K562 (cell line): Measurements from ENCODE around the gene DIP2C. TPM values are rescaled to one million over a fixed set of nuclear protein-coding genes. Genes with fewer than 3 reads are reported as not detected.

Experiments
- ARHGAP35 ChIP-seq: fragments of 450-650 bp; IDR thresholded peaks from 2 replicates; pipeline ENCODE4 v1.6.1; 2018; ENCODE audit not compliant: partially characterized antibody
- CBFA2T2 ChIP-seq: fragments of 450-650 bp; conservative IDR thresholded peaks from 2 replicates; pipeline ENCODE4 v1.6.1; 2017; ENCODE audit warnings: mild to moderate bottlenecking
- CBFA2T3 ChIP-seq: fragments of 450-650 bp; IDR thresholded peaks from 2 replicates; pipeline ENCODE4 v1.6.1; 2017
- DACH1 ChIP-seq: fragments of 450-650 bp; IDR thresholded peaks from 2 replicates; pipeline ENCODE4 v1.6.1; 2018; ENCODE audit not compliant: partially characterized antibody
- FOXK2 ChIP-seq, 2 experiments: fragments of 450-650 bp; IDR thresholded peaks in 1 of 2; conservative IDR thresholded peaks in 1 of 2; 2 replicates each; pipeline ENCODE4 v1.6.1; 2016; ENCODE audit warnings: low read depth in 2 of 2, mild to moderate bottlenecking in 1 of 2
- GATAD2A ChIP-seq: fragments of 450-650 bp; IDR thresholded peaks from 2 replicates; pipeline ENCODE4 v1.6.1; 2017
- GTF2A2 ChIP-seq: IDR thresholded peaks from 2 replicates; pipeline ENCODE4 v1.6.1; 2016; ENCODE audit warnings: mild to moderate bottlenecking, missing genetic modification characterization, missing compliant biosample characterization
- KDM1A ChIP-seq, 2 experiments: fragments of 450-650 bp; IDR thresholded peaks; 2 replicates each; pipeline ENCODE4 v1.6.1; 2016; ENCODE audit warnings: mild to moderate bottlenecking in 2 of 2
- SIN3B ChIP-seq: fragments of 450-650 bp; IDR thresholded peaks from 2 replicates; pipeline ENCODE4 v1.6.1; 2017; ENCODE audit warnings: low read depth, mild to moderate bottlenecking, moderate library complexity
- SLC30A9 ChIP-seq: fragments of 250-450 bp; sonication (Bioruptor Pico); IDR thresholded peaks from 2 replicates; pipeline ENCODE4 v1.8.0; 2022; ENCODE audit warnings: mild to moderate bottlenecking, moderate library complexity
- SMARCA4 ChIP-seq: fragments of 450-650 bp; IDR thresholded peaks from 2 replicates; pipeline ENCODE4 v1.6.1; 2016
- SNIP1 ChIP-seq: fragments of 450-650 bp; IDR thresholded peaks from 2 replicates; pipeline ENCODE4 v1.7.1; 2017; ENCODE audit warnings: low read depth, mild to moderate bottlenecking
- ZC3H4 ChIP-seq: sonication (generic); formaldehyde crosslinking; IDR thresholded peaks from 2 replicates; pipeline ENCODE4 v1.9.0; 2021; ENCODE audit warnings: missing genetic modification reagents, borderline replicate concordance
- ZNF140 ChIP-seq: fragments of 250-450 bp; sonication (Bioruptor Pico); IDR thresholded peaks from 2 replicates; pipeline ENCODE4 v1.8.0; 2021; ENCODE audit warnings: moderate library complexity, mild to moderate bottlenecking, inconsistent platforms
- ZNF3 ChIP-seq: fragments of 250-450 bp; sonication (Bioruptor Pico); IDR thresholded peaks from 2 replicates; pipeline ENCODE4 v1.5.0; 2021; ENCODE audit warnings: mild to moderate bottlenecking, moderate library complexity
- polyA plus RNA-seq, 8 experiments: library from polyadenylated mRNA; depleted of rRNA in 4 of 8; stranded (reverse) in 5 of 8; unstranded in 3 of 8; fragments of >200 nt; fragmentation: Nextera tagmentation in 2 of 8; fragmentation: Illumina TruSeq in 1 of 8; extraction: Ambion mirVana in 2 of 8; extraction: Trizol in 1 of 8; gene quantifications; 2 replicates each; pipeline versions ENCODE4 v1.2.1 to v1.2.3, GENCODE V29; 2011 to 2014; ENCODE audit warnings: inconsistent platforms in 1 of 8, missing spikeins in 1 of 8
- total RNA-seq, 7 experiments: library from RNA; depleted of rRNA in 6 of 7; stranded (reverse); fragments of >200 nt in 6 of 7; fragmentation: Illumina TruSeq in 2 of 7; extraction: Trizol in 2 of 7; gene quantifications; 2 replicates each; pipeline versions ENCODE4 v1.2.1 to v1.2.3, GENCODE V29; 2011 to 2021; ENCODE audit warnings: low replicate concordance in 1 of 7
- TF ChIP-seq, protein P1 (sequence below): fragments of 250-450 bp; sonication (Bioruptor Pico); IDR thresholded peaks from 2 replicates; pipeline ENCODE4 v1.4.0; 2020; ENCODE audit warnings: mild to moderate bottlenecking
- TF ChIP-seq, protein P2 (sequence below): fragments of 450-650 bp; formaldehyde crosslinking; IDR thresholded peaks from 2 replicates; pipeline ENCODE4 v1.4.0; 2020; ENCODE audit warnings: mild to moderate bottlenecking, mixed read lengths
- TF ChIP-seq, protein P3 (sequence below), 2 experiments: fragments of 200-800 bp in 1 of 2; sonication (Bioruptor generic) in 1 of 2; sonication (generic) in 1 of 2; formaldehyde crosslinking in 1 of 2; IDR thresholded peaks in 1 of 2; conservative IDR thresholded peaks in 1 of 2; 2 replicates each; pipeline versions ENCODE4 v1.5.0 to v1.6.1; 2016 to 2020; ENCODE audit warnings: missing compliant biosample characterization in 1 of 2, missing genetic modification characterization in 1 of 2, missing genetic modification reagents in 1 of 2
- TF ChIP-seq, protein P4 (sequence below): fragments of 200-800 bp; sonication (Bioruptor generic); IDR thresholded peaks from 2 replicates; pipeline ENCODE4 v1.6.1; 2016; ENCODE audit warnings: missing genetic modification characterization, missing compliant biosample characterization

DIP2C gene
- total and polyA plus RNA-seq, 9 of the 15 experiments (the other 6 are each of a cell fraction or from before 2014, with no cell fraction given) = 0.01 TPM; not detected in 8

DNA sequence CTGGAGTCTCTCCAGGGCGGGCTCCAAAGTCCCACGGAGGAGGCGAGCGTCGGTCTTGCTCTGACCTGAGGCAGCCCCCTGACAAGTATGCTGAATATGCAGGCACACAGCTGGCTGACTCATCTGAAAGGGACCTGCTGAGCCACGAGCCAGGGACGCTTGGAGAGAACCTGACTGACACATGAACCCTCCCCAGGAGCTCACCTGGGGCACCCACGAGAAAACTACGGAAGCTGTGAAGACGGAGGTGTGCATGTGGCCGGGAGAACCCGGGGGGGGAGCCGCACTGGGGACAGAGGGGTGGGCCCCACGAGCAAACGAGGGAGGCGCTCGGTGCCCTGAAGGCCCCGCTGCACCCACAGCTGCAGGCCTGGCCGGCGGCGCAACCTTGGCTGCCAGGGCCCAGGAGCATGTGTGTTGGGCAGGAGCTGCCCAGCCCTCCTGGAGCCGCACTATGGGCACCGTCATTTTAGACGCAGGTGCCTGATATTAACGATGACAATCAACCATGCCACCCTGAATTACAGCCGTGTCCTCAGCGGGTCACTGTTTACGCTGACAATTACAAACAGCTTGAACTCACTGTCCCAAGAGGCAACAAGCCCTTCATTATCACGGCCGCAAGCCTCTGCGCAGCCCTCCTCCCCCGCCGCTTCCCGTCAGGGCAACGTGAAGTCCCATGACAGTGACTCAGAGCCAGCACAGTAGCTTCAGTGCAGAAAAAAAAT is 64.7 kb downstream of the DIP2C start (continued):
- TF ChIP-seq, protein P1, sequence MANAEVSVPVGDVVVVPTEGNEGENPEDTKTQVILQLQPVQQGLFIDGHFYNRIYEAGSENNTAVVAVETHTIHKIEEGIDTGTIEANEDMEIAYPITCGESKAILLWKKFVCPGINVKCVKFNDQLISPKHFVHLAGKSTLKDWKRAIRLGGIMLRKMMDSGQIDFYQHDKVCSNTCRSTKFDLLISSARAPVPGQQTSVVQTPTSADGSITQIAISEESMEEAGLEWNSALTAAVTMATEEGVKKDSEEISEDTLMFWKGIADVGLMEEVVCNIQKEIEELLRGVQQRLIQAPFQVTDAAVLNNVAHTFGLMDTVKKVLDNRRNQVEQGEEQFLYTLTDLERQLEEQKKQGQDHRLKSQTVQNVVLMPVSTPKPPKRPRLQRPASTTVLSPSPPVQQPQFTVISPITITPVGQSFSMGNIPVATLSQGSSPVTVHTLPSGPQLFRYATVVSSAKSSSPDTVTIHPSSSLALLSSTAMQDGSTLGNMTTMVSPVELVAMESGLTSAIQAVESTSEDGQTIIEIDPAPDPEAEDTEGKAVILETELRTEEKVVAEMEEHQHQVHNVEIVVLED (CRISPR knock-in tag) = peak; percentile 60; the same call in 1 of the 2 replicates
- no peak for TF ChIP-seq ZNF3
- TF ChIP-seq, protein P2, sequence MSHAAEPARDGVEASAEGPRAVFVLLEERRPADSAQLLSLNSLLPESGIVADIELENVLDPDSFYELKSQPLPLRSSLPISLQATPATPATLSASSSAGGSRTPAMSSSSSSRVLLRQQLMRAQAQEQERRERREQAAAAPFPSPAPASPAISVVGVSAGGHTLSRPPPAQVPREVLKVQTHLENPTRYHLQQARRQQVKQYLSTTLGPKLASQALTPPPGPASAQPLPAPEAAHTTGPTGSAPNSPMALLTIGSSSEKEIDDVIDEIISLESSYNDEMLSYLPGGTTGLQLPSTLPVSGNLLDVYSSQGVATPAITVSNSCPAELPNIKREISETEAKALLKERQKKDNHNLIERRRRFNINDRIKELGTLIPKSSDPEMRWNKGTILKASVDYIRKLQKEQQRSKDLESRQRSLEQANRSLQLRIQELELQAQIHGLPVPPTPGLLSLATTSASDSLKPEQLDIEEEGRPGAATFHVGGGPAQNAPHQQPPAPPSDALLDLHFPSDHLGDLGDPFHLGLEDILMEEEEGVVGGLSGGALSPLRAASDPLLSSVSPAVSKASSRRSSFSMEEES (CRISPR knock-in tag) = peak; percentile 41
- TF ChIP-seq, protein P3, sequence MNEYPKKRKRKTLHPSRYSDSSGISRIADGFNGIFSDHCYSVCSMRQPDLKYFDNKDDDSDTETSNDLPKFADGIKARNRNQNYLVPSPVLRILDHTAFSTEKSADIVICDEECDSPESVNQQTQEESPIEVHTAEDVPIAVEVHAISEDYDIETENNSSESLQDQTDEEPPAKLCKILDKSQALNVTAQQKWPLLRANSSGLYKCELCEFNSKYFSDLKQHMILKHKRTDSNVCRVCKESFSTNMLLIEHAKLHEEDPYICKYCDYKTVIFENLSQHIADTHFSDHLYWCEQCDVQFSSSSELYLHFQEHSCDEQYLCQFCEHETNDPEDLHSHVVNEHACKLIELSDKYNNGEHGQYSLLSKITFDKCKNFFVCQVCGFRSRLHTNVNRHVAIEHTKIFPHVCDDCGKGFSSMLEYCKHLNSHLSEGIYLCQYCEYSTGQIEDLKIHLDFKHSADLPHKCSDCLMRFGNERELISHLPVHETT (CRISPR knock-in tag; conservative IDR thresholded peaks at IDR 0.05 in 1 of 2, IDR thresholded peaks at IDR 0.05 in 1 of 2) = peak in 1 of 2 experiments; percentile 67; a peak in 1 of 4 replicates
- no peak for TF ChIP-seq GTF2A2
- TF ChIP-seq SMARCA4 = peak; percentile 64
- TF ChIP-seq KDM1A (IDR thresholded peaks at IDR 0.05) = 0 out of 4 replicates have a peak, but pooled peaks of 1 of the 2 experiments have one; percentile 21
- no peak for TF ChIP-seq ARHGAP35
- TF ChIP-seq SNIP1 = no peak
- TF ChIP-seq ZC3H4 = no peak
- TF ChIP-seq CBFA2T3 = peak; percentile 51
- TF ChIP-seq FOXK2 (conservative IDR thresholded peaks at IDR 0.05 in 1 of 2, IDR thresholded peaks at IDR 0.05 in 1 of 2; ENCODE audit: low read depth in 2 of 2) = peak; percentile 32 to 39; a peak in 2 of 4 replicates
- no peak for TF ChIP-seq DACH1
- no peak for TF ChIP-seq SIN3B
- TF ChIP-seq CBFA2T2 = peak; percentile 29; the same call in 1 of the 2 replicates
- no peak for TF ChIP-seq ZNF140 (CRISPR knock-in tag)
- TF ChIP-seq GATAD2A = no peak
- TF ChIP-seq, protein P4, sequence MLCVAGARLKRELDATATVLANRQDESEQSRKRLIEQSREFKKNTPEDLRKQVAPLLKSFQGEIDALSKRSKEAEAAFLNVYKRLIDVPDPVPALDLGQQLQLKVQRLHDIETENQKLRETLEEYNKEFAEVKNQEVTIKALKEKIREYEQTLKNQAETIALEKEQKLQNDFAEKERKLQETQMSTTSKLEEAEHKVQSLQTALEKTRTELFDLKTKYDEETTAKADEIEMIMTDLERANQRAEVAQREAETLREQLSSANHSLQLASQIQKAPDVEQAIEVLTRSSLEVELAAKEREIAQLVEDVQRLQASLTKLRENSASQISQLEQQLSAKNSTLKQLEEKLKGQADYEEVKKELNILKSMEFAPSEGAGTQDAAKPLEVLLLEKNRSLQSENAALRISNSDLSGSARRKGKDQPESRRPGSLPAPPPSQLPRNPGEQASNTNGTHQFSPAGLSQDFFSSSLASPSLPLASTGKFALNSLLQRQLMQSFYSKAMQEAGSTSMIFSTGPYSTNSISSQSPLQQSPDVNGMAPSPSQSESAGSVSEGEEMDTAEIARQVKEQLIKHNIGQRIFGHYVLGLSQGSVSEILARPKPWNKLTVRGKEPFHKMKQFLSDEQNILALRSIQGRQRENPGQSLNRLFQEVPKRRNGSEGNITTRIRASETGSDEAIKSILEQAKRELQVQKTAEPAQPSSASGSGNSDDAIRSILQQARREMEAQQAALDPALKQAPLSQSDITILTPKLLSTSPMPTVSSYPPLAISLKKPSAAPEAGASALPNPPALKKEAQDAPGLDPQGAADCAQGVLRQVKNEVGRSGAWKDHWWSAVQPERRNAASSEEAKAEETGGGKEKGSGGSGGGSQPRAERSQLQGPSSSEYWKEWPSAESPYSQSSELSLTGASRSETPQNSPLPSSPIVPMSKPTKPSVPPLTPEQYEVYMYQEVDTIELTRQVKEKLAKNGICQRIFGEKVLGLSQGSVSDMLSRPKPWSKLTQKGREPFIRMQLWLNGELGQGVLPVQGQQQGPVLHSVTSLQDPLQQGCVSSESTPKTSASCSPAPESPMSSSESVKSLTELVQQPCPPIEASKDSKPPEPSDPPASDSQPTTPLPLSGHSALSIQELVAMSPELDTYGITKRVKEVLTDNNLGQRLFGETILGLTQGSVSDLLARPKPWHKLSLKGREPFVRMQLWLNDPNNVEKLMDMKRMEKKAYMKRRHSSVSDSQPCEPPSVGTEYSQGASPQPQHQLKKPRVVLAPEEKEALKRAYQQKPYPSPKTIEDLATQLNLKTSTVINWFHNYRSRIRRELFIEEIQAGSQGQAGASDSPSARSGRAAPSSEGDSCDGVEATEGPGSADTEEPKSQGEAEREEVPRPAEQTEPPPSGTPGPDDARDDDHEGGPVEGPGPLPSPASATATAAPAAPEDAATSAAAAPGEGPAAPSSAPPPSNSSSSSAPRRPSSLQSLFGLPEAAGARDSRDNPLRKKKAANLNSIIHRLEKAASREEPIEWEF (CRISPR knock-in tag) = no peak
- no peak for TF ChIP-seq SLC30A9
